Liver (tissue), 9 donors: ENCODE measurements around the gene HIF1AN. TPM values are rescaled to one million over a fixed set of nuclear protein-coding genes. Genes with fewer than 3 reads are reported as not detected.

Experiments
- DNase-seq: peaks from one replicate; pipeline ENCODE4 v3.0.0-alpha.2; 2017; ENCODE audit warnings: low spot score
- H3K27ac ChIP-seq, 2 donors: one replicate each; pipeline ENCODE4 v1.7.0; 2013; ENCODE audit warnings: inconsistent platforms in 2 of 2, low read length in 2 of 2, control low read depth in 1 of 2, low read depth in 1 of 2, mild to moderate bottlenecking in 1 of 2
- H3K27me3 ChIP-seq, 4 donors: one replicate each; pipeline versions ENCODE4 v1.6.1 to v1.7.0; 2013; ENCODE audit warnings: low read length in 3 of 4, inconsistent platforms in 1 of 4, mild to moderate bottlenecking in 1 of 4, moderate library complexity in 1 of 4; ENCODE audit not compliant: control insufficient read depth in 4 of 4, insufficient read depth in 4 of 4
- H3K36me3 ChIP-seq, 4 donors: one replicate each; pipeline versions ENCODE4 v1.6.1 to v1.7.0; 2013; ENCODE audit warnings: low read length in 3 of 4, mild to moderate bottlenecking in 3 of 4, low read depth in 1 of 4, moderate library complexity in 1 of 4; ENCODE audit not compliant: control insufficient read depth in 4 of 4, insufficient read depth in 3 of 4
- H3K4me1 ChIP-seq, 4 donors: one replicate each; pipeline versions ENCODE4 v1.6.1 to v1.7.0; 2013; ENCODE audit warnings: low read length in 3 of 4, mild to moderate bottlenecking in 3 of 4, moderate library complexity in 1 of 4; ENCODE audit not compliant: control insufficient read depth in 4 of 4, insufficient read depth in 4 of 4
- H3K4me3 ChIP-seq, 3 donors: one replicate each; pipeline versions ENCODE4 v1.6.1 to v1.7.0; 2013; ENCODE audit warnings: low read length in 3 of 3, control low read depth in 1 of 3, low read depth in 1 of 3, mild to moderate bottlenecking in 1 of 3
- H3K9ac ChIP-seq, 2 donors: one replicate each; pipeline ENCODE4 v1.7.0; 2013; ENCODE audit warnings: low read length in 2 of 2, mild to moderate bottlenecking in 2 of 2, moderate library complexity in 2 of 2, control low read depth in 1 of 2, low read depth in 1 of 2
- H3K9me3 ChIP-seq, 4 donors: one replicate each; pipeline versions ENCODE4 v1.6.1 to v1.7.0; 2013; ENCODE audit warnings: low read length in 3 of 4; ENCODE audit not compliant: control insufficient read depth in 4 of 4
- ATF3 ChIP-seq: IDR thresholded peaks from 2 replicates; pipeline ENCODE4 v1.6.1; 2016; ENCODE audit warnings: antibody characterized with exemption
- CTCF ChIP-seq: fragments of 150-350 bp; IDR thresholded peaks from 2 replicates; pipeline ENCODE4 v1.5.1; 2017; ENCODE audit warnings: improper control_type of control experiment, low read depth, low read length; ENCODE audit not compliant: missing input control
- FOXA1 ChIP-seq: IDR thresholded peaks from 2 replicates; pipeline ENCODE4 v1.6.1; 2016; ENCODE audit warnings: antibody characterized with exemption
- FOXA2 ChIP-seq: IDR thresholded peaks from 2 replicates; pipeline ENCODE4 v1.6.1; 2016; ENCODE audit warnings: antibody characterized with exemption
- HNF4A ChIP-seq, 2 donors: conservative IDR thresholded peaks; 2 replicates each; pipeline ENCODE4 v1.6.1; 2016; ENCODE audit warnings: antibody characterized with exemption in 2 of 2, mild to moderate bottlenecking in 2 of 2
- HNF4G ChIP-seq: IDR thresholded peaks from 2 replicates; pipeline ENCODE4 v1.6.1; 2016; ENCODE audit warnings: antibody characterized with exemption
- JUND ChIP-seq, 2 donors: IDR thresholded peaks; 2 replicates each; pipeline ENCODE4 v1.6.1; 2016; ENCODE audit warnings: antibody characterized with exemption in 2 of 2
- MAX ChIP-seq: IDR thresholded peaks from 2 replicates; pipeline ENCODE4 v1.6.1; 2016; ENCODE audit warnings: antibody characterized with exemption
- RAD21 ChIP-seq, 2 donors: IDR thresholded peaks; 2 replicates each; pipeline ENCODE4 v1.6.1; 2016; ENCODE audit warnings: antibody characterized with exemption in 2 of 2, mild to moderate bottlenecking in 2 of 2
- REST ChIP-seq: IDR thresholded peaks from 2 replicates; pipeline ENCODE4 v1.6.1; 2016; ENCODE audit warnings: antibody characterized with exemption, mild to moderate bottlenecking
- RXRA ChIP-seq, 2 donors: IDR thresholded peaks; 2 replicates each; pipeline ENCODE4 v1.6.1; 2017 to 2018; ENCODE audit warnings: antibody characterized with exemption in 2 of 2, mild to moderate bottlenecking in 1 of 2
- TAF1 ChIP-seq: conservative IDR thresholded peaks from 2 replicates; pipeline ENCODE4 v1.6.1; 2016; ENCODE audit warnings: antibody characterized with exemption, mild to moderate bottlenecking
- YY1 ChIP-seq: IDR thresholded peaks from 2 replicates; pipeline ENCODE4 v1.6.1; 2016; ENCODE audit warnings: antibody characterized with exemption, mild to moderate bottlenecking
- ZBTB33 ChIP-seq: IDR thresholded peaks from 2 replicates; pipeline ENCODE4 v1.6.1; 2016; ENCODE audit warnings: antibody characterized with exemption
- WGBS: extraction: QIAGEN DNeasy Blood & Tissue Kit; methylation state at CpG from one replicate; pipeline ENCODE4 v1.1.7; 2013; 5-methylcytosine and 5-hydroxymethylcytosine counted together
- polyA plus RNA-seq, 2 donors: library from polyadenylated mRNA; stranded (reverse) in 1 of 2; unstranded in 1 of 2; fragments of 200-250 nt in 1 of 2; fragments of >200 nt in 1 of 2; fragmentation: Nextera tagmentation in 1 of 2; extraction: Ambion mirVana in 1 of 2; gene quantifications; one replicate each; pipeline versions ENCODE4 v1.2.1 to v1.2.3, GENCODE V29; 2013 to 2015
- total RNA-seq, 2 donors: library from RNA; depleted of rRNA; stranded (reverse); fragments of >200 nt; gene quantifications; one replicate each; pipeline ENCODE4 v1.2.3, GENCODE V29; 2014
- donor health status: healthy.
- donor health status: healthy.
- donor health status: healthy.
- donor health status: healthy.
- donor health status: healthy.

HIF1AN gene
- total and polyA plus RNA-seq, 4 donors = 4.6 to 10.7 (median 7.5) TPM

DNA sequence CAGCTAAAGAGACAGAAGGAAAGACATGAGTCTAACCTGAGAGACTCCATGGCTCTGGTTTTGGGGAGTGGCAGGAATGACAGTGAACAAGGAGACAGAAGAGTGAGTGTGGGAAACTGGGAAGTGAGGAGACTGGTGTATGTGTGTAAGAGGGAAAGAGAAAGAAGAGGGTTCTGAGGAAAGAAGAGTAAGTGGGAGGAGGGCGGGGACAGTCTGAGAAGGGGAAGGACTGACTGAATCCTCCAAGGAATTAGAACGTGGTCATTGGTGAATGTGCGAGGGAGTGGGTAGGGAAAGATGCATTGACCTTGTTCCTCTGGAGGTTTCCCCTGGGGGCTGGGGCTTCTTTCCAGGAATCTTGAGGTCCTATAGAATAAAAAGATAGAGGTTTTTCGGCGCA lies 46.3 kb upstream of the HIF1AN start:
- H3K27ac ChIP-seq = no peak overlapping the region
- no peak for DNase-seq
- H3K27me3 ChIP-seq = no peaks in the 10 kb centered on the region
- no peak overlapping the region for H3K9ac ChIP-seq
- no peaks in the 10 kb centered on the region for H3K9me3 ChIP-seq
- no peak overlapping the region for H3K4me3 ChIP-seq
- WGBS = 94% methylated on average over 5 of the region's 5 CpGs
- no peaks in the 10 kb centered on the region for H3K4me1 ChIP-seq
- peaks cover 2 to 39% (median 20%) of the 10 kb centered on the region in 4 donors for H3K36me3 ChIP-seq
- TF ChIP-seq MAX = no peak
- no peak for TF ChIP-seq RXRA (IDR thresholded peaks at IDR 0.05)
- TF ChIP-seq RAD21 (IDR thresholded peaks at IDR 0.05) = no peak
- no peak for TF ChIP-seq JUND (IDR thresholded peaks at IDR 0.05)
- TF ChIP-seq HNF4G = no peak
- no peak for TF ChIP-seq CTCF
- no peak for TF ChIP-seq HNF4A (conservative IDR thresholded peaks at IDR 0.05)
- no peak for TF ChIP-seq YY1
- no peak for TF ChIP-seq ZBTB33
- TF ChIP-seq FOXA2 = no peak

- TF ChIP-seq ZBTB33 (no peak), TAF1 (no peak), YY1 (no peak), MAX (no peak), FOXA1 (no peak), CTCF (no peak), ATF3 (no peak), JUND (IDR thresholded peaks at IDR 0.05) (no peak), RXRA (IDR thresholded peaks at IDR 0.05) (no peak), RAD21 (IDR thresholded peaks at IDR 0.05) (no peak), HNF4G (no peak), FOXA2 (no peak), HNF4A (conservative IDR thresholded peaks at IDR 0.05) (no peak), REST (no peak)
- no peaks in the 10 kb centered on the region for H3K27me3 ChIP-seq
- no peak overlapping the region for H3K27ac ChIP-seq
- no peak overlapping the region for H3K4me3 ChIP-seq
- no peak overlapping the region for H3K9ac ChIP-seq
- no peak for DNase-seq
- no peaks in the 10 kb centered on the region for H3K4me1 ChIP-seq
- WGBS = 98% methylated on average over 2 of the region's 2 CpGs
- no peaks in the 10 kb centered on the region for H3K9me3 ChIP-seq
- H3K36me3 ChIP-seq = peaks cover 2 to 43% (median 20%) of the 10 kb centered on the region in 4 donors
Observed at GRCh38 chr10:100490531-100490930, 45.2 kb upstream of the HIF1AN start.
